GM19239 (cell line): ENCODE measurements around the gene SLC22A1.

Experiments
- DNase-seq: peaks from one replicate; pipeline ENCODE4 v3.0.0; 2011; ENCODE audit warnings: low spot score; ENCODE audit not compliant: insufficient read length
- FAIRE-seq: peaks from 2 replicates; lab custom pipeline; 2011; peaks lifted over from hg19 to GRCh38; lab: Jason Lieb, UNC

The SLC22A1 gene

GRCh38 chr6:160203522-160203921 lies 81.9 kb downstream of the SLC22A1 start:
- DNase-seq (no peak), FAIRE-seq (no peak)

GRCh38 chr6:160203953-160204352 lies 82.3 kb downstream of the SLC22A1 start:
- DNase-seq: no peak
- FAIRE-seq: no peak

- no peak for FAIRE-seq
- no peak for DNase-seq
Measured at GRCh38 chr6:160204710-160205109, 83.1 kb downstream of the SLC22A1 start.

GRCh38 chr6:160207618-160208017 lies 86.0 kb downstream of the SLC22A1 start:
- no peak for FAIRE-seq
- DNase-seq: no peak
